ENCODE data around the gene CERS1.

DNA sequence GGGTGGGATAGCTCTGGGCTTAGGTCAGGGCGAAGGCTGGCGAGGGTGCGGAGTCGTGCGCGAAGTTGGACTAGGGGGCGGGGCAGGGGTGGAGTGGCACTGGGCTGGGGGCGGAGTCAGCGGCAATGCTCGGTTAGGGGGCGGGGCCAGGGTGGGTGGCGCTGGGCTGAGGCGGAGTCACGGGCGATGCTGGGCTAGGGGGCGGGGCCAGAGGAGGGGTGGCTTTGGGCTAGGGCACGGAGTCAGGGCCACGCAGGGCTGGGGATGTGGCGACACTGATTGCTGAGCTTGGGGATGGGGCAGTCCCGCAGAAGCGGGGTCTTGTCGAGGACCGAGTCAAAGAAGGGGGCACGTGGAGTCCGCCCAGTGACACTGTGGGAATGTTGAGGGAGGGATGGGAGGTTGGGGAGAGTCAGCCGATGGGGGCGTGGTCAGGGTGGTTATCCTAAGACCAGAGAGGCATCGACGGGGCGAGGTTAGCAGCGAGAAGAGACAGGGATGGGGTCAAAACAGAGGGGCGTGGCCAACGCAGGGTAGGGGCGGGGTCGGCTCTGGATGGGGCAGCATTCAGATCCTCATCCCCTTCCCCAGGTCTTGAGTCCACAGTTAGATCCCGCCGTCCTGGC, 36.4 kb upstream of the CERS1 start:
- TF ChIP-seq CTCF (IDR thresholded peaks at IDR 0.05) (no peak), POLR2A (IDR thresholded peaks at IDR 0.05) (no peak)

Measured in testis (tissue), 2 donors.